MM.1S (cell line): Measurements from ENCODE around the gene KCNMB4.

Source experiments
- DNase-seq: peaks from one replicate; pipeline ENCODE4 v3.0.0-alpha.2; 2015
- H2AFZ ChIP-seq: fragments of 300-600 bp; sonication (generic); 2 replicates; pipeline ENCODE4 v1.6.0; 2016; ENCODE audit warnings: antibody characterized with exemption, low read length
- H3F3A ChIP-seq: fragments of 300-600 bp; sonication (generic); 2 replicates; pipeline ENCODE4 v1.6.1; 2016; ENCODE audit warnings: mild to moderate bottlenecking, antibody characterized with exemption, low read length, moderate library complexity, mixed read lengths; ENCODE audit not compliant: insufficient read depth
- H3K27ac ChIP-seq: fragments of 300-600 bp; sonication (generic); 2 replicates; pipeline ENCODE4 v1.5.1; 2016; ENCODE audit warnings: mild to moderate bottlenecking, low read length
- H3K27me3 ChIP-seq: fragments of 300-600 bp; sonication (generic); replicated peaks from 2 replicates; pipeline ENCODE4 v1.6.0; 2016; ENCODE audit warnings: low read length; ENCODE audit not compliant: insufficient read depth
- H3K36me3 ChIP-seq: fragments of 300-600 bp; sonication (generic); replicated peaks from 2 replicates; pipeline ENCODE4 v1.6.1; 2016; ENCODE audit warnings: mild to moderate bottlenecking, low read length, mixed read lengths; ENCODE audit not compliant: insufficient read depth
- H3K4me1 ChIP-seq: fragments of 300-600 bp; sonication (generic); 2 replicates; pipeline ENCODE4 v1.6.1; 2016; ENCODE audit warnings: low read length, mixed read lengths
- H3K4me2 ChIP-seq: fragments of 300-600 bp; sonication (generic); 2 replicates; pipeline ENCODE4 v1.6.0; 2016; ENCODE audit warnings: low read depth, low read length
- H3K4me3 ChIP-seq: fragments of 300-600 bp; sonication (generic); 2 replicates; pipeline ENCODE4 v1.5.1; 2016; ENCODE audit warnings: low read length, mixed read lengths
- H3K79me2 ChIP-seq: fragments of 300-600 bp; sonication (generic); 2 replicates; pipeline ENCODE4 v1.6.1; 2016; ENCODE audit warnings: mixed run types, low read length, mixed read lengths
- H3K9ac ChIP-seq: fragments of 300-600 bp; sonication (generic); 2 replicates; pipeline ENCODE4 v1.6.1; 2016; ENCODE audit warnings: low read length, mixed read lengths
- H3K9me2 ChIP-seq: fragments of 300-600 bp; sonication (generic); replicated peaks from 2 replicates; pipeline ENCODE4 v1.6.1; 2016; ENCODE audit warnings: mild to moderate bottlenecking, low read length, mixed read lengths; ENCODE audit not compliant: insufficient read depth
- H3K9me3 ChIP-seq: fragments of 300-600 bp; sonication (generic); replicated peaks from 2 replicates; pipeline ENCODE4 v1.6.1; 2016; ENCODE audit warnings: mild to moderate bottlenecking, low read length, mixed read lengths; ENCODE audit not compliant: insufficient read depth
- H4K20me1 ChIP-seq: fragments of 300-600 bp; sonication (generic); 2 replicates; pipeline ENCODE4 v1.6.1; 2016; ENCODE audit warnings: mild to moderate bottlenecking, low read length, moderate library complexity, mixed read lengths; ENCODE audit not compliant: insufficient read depth
- EZH2 ChIP-seq: fragments of 300-600 bp; sonication (generic); optimal IDR thresholded peaks from 2 replicates; pipeline ENCODE3; 2017; ENCODE audit warnings: low read depth, mild to moderate bottlenecking, antibody characterized with exemption, low read length, mixed read lengths
- EZH2phosphoT487 ChIP-seq: fragments of 300-600 bp; sonication (generic); IDR thresholded peaks from 2 replicates; pipeline ENCODE4 v1.6.1; 2018; ENCODE audit warnings: antibody characterized with exemption, low read length
- TF ChIP-seq, protein P1 (sequence below): fragments of 300-600 bp; sonication (generic); IDR thresholded peaks from 2 replicates; pipeline ENCODE4 v1.5.1; 2016; ENCODE audit warnings: antibody characterized with exemption, low read length, mixed read lengths

KCNMB4 gene

DNA sequence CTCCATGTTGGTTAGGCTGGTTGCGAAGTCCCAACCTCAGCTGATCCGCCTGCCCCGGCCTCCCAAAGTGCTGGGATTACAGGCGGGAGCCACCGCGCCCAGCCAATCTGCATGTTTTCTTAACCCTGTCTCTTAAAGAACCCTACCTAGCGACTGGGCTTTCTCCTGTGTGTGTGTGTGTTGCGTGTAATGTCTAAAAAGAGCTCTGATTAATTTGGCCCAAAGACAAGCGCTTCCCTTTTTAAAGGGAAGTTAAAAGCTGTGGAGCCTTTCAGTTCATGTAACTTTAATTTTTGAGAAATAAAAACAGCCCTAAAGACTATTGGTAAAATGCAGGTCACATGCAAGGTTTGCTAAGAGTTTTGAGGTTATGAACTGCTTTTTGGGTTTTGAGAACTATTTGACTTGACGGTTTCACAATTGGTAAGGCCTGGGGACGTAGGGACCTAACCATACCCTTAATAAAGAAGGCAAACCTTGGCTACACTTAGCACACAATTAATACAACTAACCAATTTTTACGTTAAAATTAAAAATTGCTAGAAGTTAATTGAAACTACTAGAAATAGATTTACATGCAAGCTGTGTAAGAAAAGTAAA lies 103.2 kb downstream of the KCNMB4 start:
- Histone ChIP-seq H3F3A (no peaks in the 10 kb centered on the region), H3K4me3 (no peak overlapping the region), H3K79me2 (no peaks in the 10 kb centered on the region), H3K4me2 (no peak overlapping the region), H3K36me3 (no peaks in the 10 kb centered on the region), H3K4me1 (no peaks in the 10 kb centered on the region), H3K27ac (no peak overlapping the region), H4K20me1 (no peaks in the 10 kb centered on the region), H3K27me3 (no peaks in the 10 kb centered on the region), H2AFZ (no peak overlapping the region), H3K9me2 (no peaks in the 10 kb centered on the region), H3K9ac (no peak overlapping the region), H3K9me3 (no peaks in the 10 kb centered on the region)
- no peak for TF ChIP-seq EZH2phosphoT487
- no peak for TF ChIP-seq EZH2
- TF ChIP-seq, protein P1, sequence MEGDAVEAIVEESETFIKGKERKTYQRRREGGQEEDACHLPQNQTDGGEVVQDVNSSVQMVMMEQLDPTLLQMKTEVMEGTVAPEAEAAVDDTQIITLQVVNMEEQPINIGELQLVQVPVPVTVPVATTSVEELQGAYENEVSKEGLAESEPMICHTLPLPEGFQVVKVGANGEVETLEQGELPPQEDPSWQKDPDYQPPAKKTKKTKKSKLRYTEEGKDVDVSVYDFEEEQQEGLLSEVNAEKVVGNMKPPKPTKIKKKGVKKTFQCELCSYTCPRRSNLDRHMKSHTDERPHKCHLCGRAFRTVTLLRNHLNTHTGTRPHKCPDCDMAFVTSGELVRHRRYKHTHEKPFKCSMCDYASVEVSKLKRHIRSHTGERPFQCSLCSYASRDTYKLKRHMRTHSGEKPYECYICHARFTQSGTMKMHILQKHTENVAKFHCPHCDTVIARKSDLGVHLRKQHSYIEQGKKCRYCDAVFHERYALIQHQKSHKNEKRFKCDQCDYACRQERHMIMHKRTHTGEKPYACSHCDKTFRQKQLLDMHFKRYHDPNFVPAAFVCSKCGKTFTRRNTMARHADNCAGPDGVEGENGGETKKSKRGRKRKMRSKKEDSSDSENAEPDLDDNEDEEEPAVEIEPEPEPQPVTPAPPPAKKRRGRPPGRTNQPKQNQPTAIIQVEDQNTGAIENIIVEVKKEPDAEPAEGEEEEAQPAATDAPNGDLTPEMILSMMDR = no peak
- DNase-seq = no peak

DNA sequence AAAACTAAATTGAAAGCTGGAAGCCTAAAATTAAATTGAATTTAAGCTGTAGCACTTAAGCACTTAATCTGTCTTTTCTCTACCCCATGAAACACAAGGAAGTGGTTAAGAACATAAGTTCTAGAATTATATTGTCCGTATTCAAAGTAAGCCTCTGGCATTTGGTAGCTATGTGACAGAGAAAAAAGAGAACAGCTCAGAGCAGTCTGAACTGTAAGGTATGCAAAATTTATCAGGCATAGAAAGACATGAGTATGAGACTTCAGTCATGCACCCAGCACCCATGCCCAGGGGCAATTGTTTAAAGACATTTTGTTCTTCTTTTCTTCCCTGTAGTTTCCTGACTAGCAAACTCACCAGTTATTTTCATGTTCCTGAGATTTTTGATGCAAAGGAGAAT lies 116.7 kb downstream of the KCNMB4 start:
- H3K4me3 ChIP-seq = no peak overlapping the region

More for the DNA sequence above, 116.7 kb downstream of the KCNMB4 start:
- no peak overlapping the region for H2AFZ ChIP-seq
- no peaks in the 10 kb centered on the region for H3K4me1 ChIP-seq
- H3F3A ChIP-seq = no peaks in the 10 kb centered on the region
- H4K20me1 ChIP-seq = no peaks in the 10 kb centered on the region
- no peak for TF ChIP-seq EZH2phosphoT487
- TF ChIP-seq EZH2 = no peak
- TF ChIP-seq, protein P1 = no peak
- H3K36me3 ChIP-seq = no peaks in the 10 kb centered on the region
- no peak overlapping the region for H3K4me2 ChIP-seq
- H3K9me3 ChIP-seq = no peaks in the 10 kb centered on the region
- no peak for DNase-seq
- H3K27me3 ChIP-seq = no peaks in the 10 kb centered on the region
- no peak overlapping the region for H3K27ac ChIP-seq
- no peak overlapping the region for H3K9ac ChIP-seq
- no peaks in the 10 kb centered on the region for H3K79me2 ChIP-seq
- no peaks in the 10 kb centered on the region for H3K9me2 ChIP-seq
